ENCODE results near the gene CYP4F2.
"Not testable (repeated sequence)": the region's sequence is repeated elsewhere in the genome, so short reads cannot be mapped to it uniquely, and the experiment has no call there.

The CYP4F2 gene

GRCh38 chr19:15850385-15850784, 47.5 kb downstream of the CYP4F2 start:
- DNase-seq (ENCODE audit: low read depth): no peak
- H3K4me3 ChIP-seq (ENCODE audit: low read length): no peak overlapping the region
- TF ChIP-seq CTCF (IDR thresholded peaks at IDR 0.05; ENCODE audit: insufficient read depth, low read depth, low read length, missing control alignments): no peak

- H3K4me3 ChIP-seq (ENCODE audit: low read length): no peak overlapping the region
- DNase-seq (ENCODE audit: low read depth): no peak
- no peak for TF ChIP-seq CTCF (IDR thresholded peaks at IDR 0.05; ENCODE audit: insufficient read depth, low read depth, low read length, missing control alignments)
These were observed 51.0 kb downstream of the CYP4F2 start for GRCh38 chr19:15846923-15847322.

- not testable (repeated sequence) for H3K4me3 ChIP-seq (ENCODE audit: low read length)
- peak; percentile 39 for DNase-seq (ENCODE audit: low read depth)
These were observed 54.0 kb downstream of the CYP4F2 start for GRCh38 chr19:15843894-15844222.

- no peak for TF ChIP-seq CTCF (IDR thresholded peaks at IDR 0.05; ENCODE audit: insufficient read depth, low read depth, low read length, missing control alignments)
- H3K4me3 ChIP-seq (ENCODE audit: low read length): no peak overlapping the region
- no peak for DNase-seq (ENCODE audit: low read depth)
These were observed 54.5 kb downstream of the CYP4F2 start for GRCh38 chr19:15843203-15843893.

GRCh38 chr19:15841875-15842569, 55.9 kb downstream of the CYP4F2 start:
- no peak overlapping the region for H3K4me3 ChIP-seq (ENCODE audit: low read length)
- no peak for DNase-seq (ENCODE audit: low read depth)
- no peak for TF ChIP-seq CTCF (IDR thresholded peaks at IDR 0.05; ENCODE audit: insufficient read depth, low read depth, low read length, missing control alignments)

GRCh38 chr19:15840833-15841232, 57.0 kb downstream of the CYP4F2 start:
- H3K4me3 ChIP-seq (ENCODE audit: low read length): no peak overlapping the region
- TF ChIP-seq CTCF (IDR thresholded peaks at IDR 0.05; ENCODE audit: insufficient read depth, low read depth, low read length, missing control alignments): no peak
- DNase-seq (ENCODE audit: low read depth): no peak

- not testable (repeated sequence) for DNase-seq (ENCODE audit: low read depth); H3K4me3 ChIP-seq (ENCODE audit: low read length)
These were observed 58.0 kb downstream of the CYP4F2 start for GRCh38 chr19:15839888-15840287.

- H3K4me3 ChIP-seq (ENCODE audit: low read length): no peak overlapping the region
- no peak for TF ChIP-seq CTCF (IDR thresholded peaks at IDR 0.05; ENCODE audit: insufficient read depth, low read depth, low read length, missing control alignments)
- no peak for DNase-seq (ENCODE audit: low read depth)
These were observed 59.5 kb downstream of the CYP4F2 start for GRCh38 chr19:15838351-15838750.

All from epithelial cell of esophagus (primary cell).